ENCODE data around the gene HNF4A.

HNF4A gene

GRCh38 chr20:44465001-44465560 lies 109.6 kb downstream of the HNF4A start:
- no peak for TF ChIP-seq CEBPB (IDR thresholded peaks at IDR 0.05)
- TF ChIP-seq NFIC (IDR thresholded peaks at IDR 0.05): no peak
- TF ChIP-seq ZBTB7A (IDR thresholded peaks at IDR 0.05; ENCODE audit: low read depth): no peak
- no peak for TF ChIP-seq RAD21 (IDR thresholded peaks at IDR 0.05; ENCODE audit: low read depth)
- TF ChIP-seq FOXM1 (IDR thresholded peaks at IDR 0.05; ENCODE audit: borderline replicate concordance, low read depth): no peak
- TF ChIP-seq EGR1 (IDR thresholded peaks at IDR 0.05): no peak
- no peak for TF ChIP-seq YY1 (IDR thresholded peaks at IDR 0.05; ENCODE audit: low read depth)
- no peak for TF ChIP-seq TAF1 (IDR thresholded peaks at IDR 0.05; ENCODE audit: low read depth)
- TF ChIP-seq, protein P1, sequence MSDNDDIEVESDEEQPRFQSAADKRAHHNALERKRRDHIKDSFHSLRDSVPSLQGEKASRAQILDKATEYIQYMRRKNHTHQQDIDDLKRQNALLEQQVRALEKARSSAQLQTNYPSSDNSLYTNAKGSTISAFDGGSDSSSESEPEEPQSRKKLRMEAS (IDR thresholded peaks at IDR 0.05): no peak
- no peak for TF ChIP-seq EP300 (IDR thresholded peaks at IDR 0.05; ENCODE audit: borderline replicate concordance)
- TF ChIP-seq, protein P2, sequence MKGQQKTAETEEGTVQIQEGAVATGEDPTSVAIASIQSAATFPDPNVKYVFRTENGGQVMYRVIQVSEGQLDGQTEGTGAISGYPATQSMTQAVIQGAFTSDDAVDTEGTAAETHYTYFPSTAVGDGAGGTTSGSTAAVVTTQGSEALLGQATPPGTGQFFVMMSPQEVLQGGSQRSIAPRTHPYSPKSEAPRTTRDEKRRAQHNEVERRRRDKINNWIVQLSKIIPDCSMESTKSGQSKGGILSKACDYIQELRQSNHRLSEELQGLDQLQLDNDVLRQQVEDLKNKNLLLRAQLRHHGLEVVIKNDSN (IDR thresholded peaks at IDR 0.05): no peak
- no peak for TF ChIP-seq REST (IDR thresholded peaks at IDR 0.05; ENCODE audit: low read depth)
- TF ChIP-seq TCF12 (IDR thresholded peaks at IDR 0.05; ENCODE audit: low read depth): no peak
- no peak for TF ChIP-seq TEAD4 (IDR thresholded peaks at IDR 0.05)
- TF ChIP-seq CREB1 (IDR thresholded peaks at IDR 0.05; ENCODE audit: low read depth): no peak

- no peak for TF ChIP-seq ZBTB7A (IDR thresholded peaks at IDR 0.05; ENCODE audit: low read depth)
- TF ChIP-seq TEAD4 (IDR thresholded peaks at IDR 0.05): no peak
- no peak for TF ChIP-seq TAF1 (IDR thresholded peaks at IDR 0.05; ENCODE audit: low read depth)
- no peak for TF ChIP-seq EP300 (IDR thresholded peaks at IDR 0.05; ENCODE audit: borderline replicate concordance)
- TF ChIP-seq NFIC (IDR thresholded peaks at IDR 0.05): no peak
- TF ChIP-seq RAD21 (IDR thresholded peaks at IDR 0.05; ENCODE audit: low read depth): no peak
- no peak for TF ChIP-seq REST (IDR thresholded peaks at IDR 0.05; ENCODE audit: low read depth)
Observed at GRCh38 chr20:44467289-44467883, 111.9 kb downstream of the HNF4A start.

GRCh38 chr20:44468044-44468782 lies 112.7 kb downstream of the HNF4A start:
- TF ChIP-seq RAD21 (IDR thresholded peaks at IDR 0.05; ENCODE audit: low read depth) (no peak), TEAD4 (IDR thresholded peaks at IDR 0.05) (no peak), EP300 (IDR thresholded peaks at IDR 0.05; ENCODE audit: borderline replicate concordance) (no peak), ZBTB7A (IDR thresholded peaks at IDR 0.05; ENCODE audit: low read depth) (no peak), CREB1 (IDR thresholded peaks at IDR 0.05; ENCODE audit: low read depth) (no peak), NFIC (IDR thresholded peaks at IDR 0.05) (no peak), REST (IDR thresholded peaks at IDR 0.05; ENCODE audit: low read depth) (no peak), FOXM1 (IDR thresholded peaks at IDR 0.05; ENCODE audit: borderline replicate concordance, low read depth) (no peak), EGR1 (IDR thresholded peaks at IDR 0.05) (no peak), CEBPB (IDR thresholded peaks at IDR 0.05) (no peak), YY1 (IDR thresholded peaks at IDR 0.05; ENCODE audit: low read depth) (no peak), TAF1 (IDR thresholded peaks at IDR 0.05; ENCODE audit: low read depth) (no peak), TCF12 (IDR thresholded peaks at IDR 0.05; ENCODE audit: low read depth) (no peak)
- TF ChIP-seq, protein P2 (IDR thresholded peaks at IDR 0.05): no peak
- TF ChIP-seq, protein P1 (IDR thresholded peaks at IDR 0.05): no peak

DNA sequence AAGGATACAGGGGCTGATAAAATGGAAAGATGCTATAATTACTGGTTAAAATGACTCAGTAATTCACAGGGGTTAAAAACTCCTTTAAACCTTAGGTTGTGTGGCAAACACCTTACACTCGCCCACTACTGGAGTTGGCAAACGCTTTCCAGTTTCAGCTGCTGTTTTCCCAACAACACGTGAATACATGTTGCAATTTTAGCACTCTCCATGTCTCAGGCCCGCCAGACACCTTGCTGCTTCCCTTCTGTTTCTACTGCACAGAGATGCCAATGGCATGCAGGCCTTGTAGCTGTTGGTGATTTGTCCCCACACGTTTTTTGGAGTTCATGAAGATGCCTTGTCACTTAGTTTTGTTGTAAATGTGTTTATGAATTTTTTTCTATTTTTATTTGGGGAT lies 114.8 kb downstream of the HNF4A start:
- TF ChIP-seq NFIC (IDR thresholded peaks at IDR 0.05): no peak

Measured in Ishikawa (cell line).